ENCODE results near the gene CD80. TPM values are rescaled to one million over a fixed set of nuclear protein-coding genes. Genes with fewer than 3 reads are reported as not detected.

CD80 gene
- total and polyA plus RNA-seq, 9 donors, result 0.07 to 0.73 (median 0.26) TPM; not detected in 1

- intact Hi-C loops (cut with DNase I), result no loop called here
- no peaks in the 10 kb centered on the region for H3K36me3 ChIP-seq
- 80 to 92% (median 84%) methylated on average over 2 of the region's 2 CpGs for WGBS, 3 donors
Measured at GRCh38 chr3:119517112-119517511, 42.3 kb downstream of the CD80 start.

DNA sequence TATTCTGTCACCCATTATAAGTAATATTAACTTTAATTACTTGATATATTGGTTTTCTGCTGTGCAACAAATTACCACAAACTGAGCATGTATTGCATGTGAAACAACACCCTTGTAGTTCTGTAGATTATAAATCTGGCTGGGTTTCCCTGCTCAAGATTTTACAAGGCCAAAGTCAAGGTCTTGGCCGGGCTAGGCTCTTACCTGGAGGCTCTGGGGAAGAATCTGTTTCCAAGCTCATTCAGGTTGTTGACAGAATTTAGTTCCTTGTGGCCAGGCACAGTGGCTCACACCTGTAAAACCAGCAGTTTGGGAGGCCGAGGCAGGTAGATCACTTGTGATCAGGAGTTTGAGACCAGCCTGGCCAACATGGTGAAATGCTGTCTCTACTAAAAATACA is 44.8 kb downstream of the CD80 start:
- no peaks in the 10 kb centered on the region for H3K36me3 ChIP-seq
- TF ChIP-seq CTCF (IDR thresholded peaks at IDR 0.05) (no peak), EP300 (IDR thresholded peaks at IDR 0.05) (no peak), POLR2A (IDR thresholded peaks at IDR 0.05) (no peak)
- H3K4me3 ChIP-seq, result no peak overlapping the region
- H3K4me1 ChIP-seq (ENCODE audit: insufficient read depth), result no peaks in the 10 kb centered on the region
- DNase-seq, result no peak
- no peak overlapping the region for H3K27ac ChIP-seq
- WGBS, 3 donors, result 76 to 90% (median 89%) methylated on average over 2 of the region's 2 CpGs
- no peaks in the 10 kb centered on the region for H3K9me3 ChIP-seq
- no peaks in the 10 kb centered on the region for H3K27me3 ChIP-seq
- intact Hi-C loops (cut with DNase I), result no loop called here

More at GRCh38 chr3:119517112-119517511, 42.3 kb downstream of the CD80 start:
- Histone ChIP-seq H3K4me1 (ENCODE audit: insufficient read depth) (no peaks in the 10 kb centered on the region), H3K4me3 (no peak overlapping the region), H3K27me3 (no peaks in the 10 kb centered on the region), H3K27ac (no peak overlapping the region), H3K9me3 (no peaks in the 10 kb centered on the region)
- no peak for TF ChIP-seq CTCF (IDR thresholded peaks at IDR 0.05)
- no peak for TF ChIP-seq EP300 (IDR thresholded peaks at IDR 0.05)
- TF ChIP-seq POLR2A (IDR thresholded peaks at IDR 0.05), result no peak
- DNase-seq, result no peak

- TF ChIP-seq EP300 (IDR thresholded peaks at IDR 0.05) (no peak), POLR2A (IDR thresholded peaks at IDR 0.05) (no peak), CTCF (IDR thresholded peaks at IDR 0.05) (no peak)
- DNase-seq, result no peak
- no peak overlapping the region for H3K4me3 ChIP-seq
- H3K27me3 ChIP-seq, result no peaks in the 10 kb centered on the region
- no peak overlapping the region for H3K27ac ChIP-seq
- intact Hi-C loops (cut with DNase I), result no loop called here
- H3K4me1 ChIP-seq (ENCODE audit: insufficient read depth), result no peaks in the 10 kb centered on the region
- H3K9me3 ChIP-seq, result no peaks in the 10 kb centered on the region
- H3K36me3 ChIP-seq, result no peaks in the 10 kb centered on the region
Measured at GRCh38 chr3:119510690-119511089, 48.7 kb downstream of the CD80 start.

GRCh38 chr3:119508172-119508845 is 51.1 kb downstream of the CD80 start:
- no peaks in the 10 kb centered on the region for H3K36me3 ChIP-seq
- DNase-seq, result no peak
- no peak for TF ChIP-seq CTCF (IDR thresholded peaks at IDR 0.05)
- no peak for TF ChIP-seq EP300 (IDR thresholded peaks at IDR 0.05)
- no peak for TF ChIP-seq POLR2A (IDR thresholded peaks at IDR 0.05)
- no peaks in the 10 kb centered on the region for H3K27me3 ChIP-seq
- H3K9me3 ChIP-seq, result no peaks in the 10 kb centered on the region
- no peak overlapping the region for H3K27ac ChIP-seq
- intact Hi-C loops (cut with DNase I), result no loop called here
- WGBS, 3 donors, result 73 to 80% (median 77%) methylated on average over 1 of the region's 1 CpG
- no peak overlapping the region for H3K4me3 ChIP-seq
- no peaks in the 10 kb centered on the region for H3K4me1 ChIP-seq (ENCODE audit: insufficient read depth)

Data from ovary (tissue), 9 donors.